ENCODE data around the gene FKBP1B. TPM values are rescaled to one million over a fixed set of nuclear protein-coding genes. Genes with fewer than 3 reads are reported as not detected.

The FKBP1B gene
- polyA plus RNA-seq, 3 donors, result 5.2 to 10.1 (median 7.2) TPM

GRCh38 chr2:24024018-24024417 is 25.5 kb upstream of the FKBP1B start:
- H3K4me3 Mint-ChIP-seq, result no peak overlapping the region
- Histone ChIP-seq H3K9me3 (replicated peaks in 1 of 2; ENCODE audit: control insufficient read depth in 1 of 2, insufficient read depth in 1 of 2, low read length in 2 of 2) (no peaks in the 10 kb centered on the region), H3K27me3 (ENCODE audit: control insufficient read depth in 2 of 2, insufficient read depth in 2 of 2, low read length in 2 of 2) (no peaks in the 10 kb centered on the region), H3K4me3 (replicated peaks in 1 of 3; ENCODE audit: low read depth in 2 of 3, low read length in 3 of 3) (no peak overlapping the region), H2AFZ (ENCODE audit: insufficient read depth, low read depth, low read length, poor library complexity, severe bottlenecking) (no peak overlapping the region), H3K27ac (ENCODE audit: low read depth in 1 of 2, low read length in 2 of 2) (no peak overlapping the region), H3K4me2 (replicated peaks; ENCODE audit: extremely low read depth, low read length, poor library complexity, severe bottlenecking) (no peak overlapping the region), H3K9ac (ENCODE audit: insufficient read depth, low read length, poor library complexity, severe bottlenecking) (no peak overlapping the region), H3K4me1 (ENCODE audit: control insufficient read depth in 1 of 2, insufficient read depth in 2 of 2, low read length in 2 of 2) (no peaks in the 10 kb centered on the region), H3K79me2 (ENCODE audit: insufficient read depth, low read length) (no peaks in the 10 kb centered on the region), H4K20me1 (ENCODE audit: insufficient read depth, low read length) (no peaks in the 10 kb centered on the region), H3K36me3 (replicated peaks in 1 of 2; ENCODE audit: control insufficient read depth in 1 of 2, insufficient read depth in 2 of 2, low read length in 2 of 2) (peaks cover 10 to 14% of the 10 kb centered on the region in 2 donors)
- 95% methylated on average over 11 of the region's 12 CpGs for WGBS (ENCODE audit: insufficient coverage)
- peaks cover 0 to 3% (median 2%) of the 10 kb centered on the region in 3 donors for H3K27me3 Mint-ChIP-seq (ENCODE audit: low read depth in 3 of 3)
- intact Hi-C loops (cut with micrococcal nuclease), result no loop called here
- peak overlapping the region in 1 of 7 donors; percentile 37 for H3K27ac Mint-ChIP-seq
- peaks cover 34 to 36% of the 10 kb centered on the region in 2 donors for H3K36me3 Mint-ChIP-seq
- no peak for DNase-seq
- no peak for TF ChIP-seq CTCF (IDR thresholded peaks at IDR 0.05)
- H3K9me3 Mint-ChIP-seq, result no peaks in the 10 kb centered on the region
- H3K4me1 Mint-ChIP-seq, result no peaks in the 10 kb centered on the region

- Histone ChIP-seq H2AFZ (ENCODE audit: insufficient read depth, low read depth, low read length, poor library complexity, severe bottlenecking) (no peak overlapping the region), H3K4me3 (replicated peaks in 1 of 3; ENCODE audit: low read depth in 2 of 3, low read length in 3 of 3) (no peak overlapping the region), H3K36me3 (replicated peaks in 1 of 2; ENCODE audit: control insufficient read depth in 1 of 2, insufficient read depth in 2 of 2, low read length in 2 of 2) (peaks cover 19 to 21% of the 10 kb centered on the region in 2 donors), H3K9me3 (replicated peaks in 1 of 2; ENCODE audit: control insufficient read depth in 1 of 2, insufficient read depth in 1 of 2, low read length in 2 of 2) (no peaks in the 10 kb centered on the region), H3K4me2 (replicated peaks; ENCODE audit: extremely low read depth, low read length, poor library complexity, severe bottlenecking) (no peak overlapping the region), H3K79me2 (ENCODE audit: insufficient read depth, low read length) (no peaks in the 10 kb centered on the region), H3K27ac (ENCODE audit: low read depth in 1 of 2, low read length in 2 of 2) (no peak overlapping the region), H3K9ac (ENCODE audit: insufficient read depth, low read length, poor library complexity, severe bottlenecking) (no peak overlapping the region), H4K20me1 (ENCODE audit: insufficient read depth, low read length) (no peaks in the 10 kb centered on the region), H3K27me3 (ENCODE audit: control insufficient read depth in 2 of 2, insufficient read depth in 2 of 2, low read length in 2 of 2) (no peaks in the 10 kb centered on the region), H3K4me1 (ENCODE audit: control insufficient read depth in 1 of 2, insufficient read depth in 2 of 2, low read length in 2 of 2) (no peaks in the 10 kb centered on the region)
- Mint-ChIP-seq H3K36me3 (peaks cover 44 to 47% of the 10 kb centered on the region in 2 donors), H3K27ac (peak overlapping the region in 3 of 7 donors; percentile 35 to 61 (median 51)), H3K4me3 (no peak overlapping the region), H3K4me1 (no peaks in the 10 kb centered on the region), H3K27me3 (ENCODE audit: low read depth in 3 of 3) (peaks cover 0 to 3% (median 2%) of the 10 kb centered on the region in 3 donors), H3K9me3 (no peaks in the 10 kb centered on the region)
- intact Hi-C loops (cut with micrococcal nuclease), result no loop called here
- DNase-seq, result no peak
- 97% methylated on average over 17 of the region's 17 CpGs for WGBS (ENCODE audit: insufficient coverage)
- no peak for TF ChIP-seq CTCF (IDR thresholded peaks at IDR 0.05)
Observed at GRCh38 chr2:24024996-24025663, 24.4 kb upstream of the FKBP1B start.

Measured in CD14-positive monocyte (primary cell).